Measurements from ENCODE around the gene SLC8A2. TPM values are rescaled to one million over a fixed set of nuclear protein-coding genes. Genes with fewer than 3 reads are reported as not detected.

The SLC8A2 gene
- total and polyA plus RNA-seq, 2 of the 4 experiments (the other 2 are of a cell fraction) = 0.05 TPM; not detected in 1

DNA sequence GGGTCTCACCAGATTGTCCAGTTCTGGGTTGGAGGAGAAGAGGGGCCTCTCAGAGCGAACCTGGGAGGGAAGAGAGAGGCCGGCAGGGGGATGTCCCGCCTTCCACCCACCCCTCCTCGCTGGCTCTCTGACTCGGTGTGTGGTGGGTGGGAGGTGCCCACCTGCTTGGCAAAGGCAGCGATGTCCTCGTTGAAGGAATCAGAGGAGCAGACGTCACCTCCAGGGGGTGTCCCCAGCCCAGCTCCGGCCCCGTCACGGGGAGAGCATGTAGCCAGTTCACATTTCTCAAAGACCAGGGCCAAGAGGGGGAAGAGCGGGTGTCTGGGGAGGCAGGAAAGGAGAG, 55.1 kb downstream of the SLC8A2 start:
- H3K36me3 ChIP-seq (ENCODE audit: control insufficient read depth, insufficient read depth, low read length) = peaks cover 25% of the 10 kb centered on the region
- ATAC-seq (ENCODE audit: low read depth) = no peak
- dilution Hi-C loops (cut with HindIII; ENCODE audit: low sequenced_read_pairs, unreplicated experiment) = no loop called here

More for the DNA sequence above, 55.1 kb downstream of the SLC8A2 start:
- H4K8ac ChIP-seq (ENCODE audit: low read depth in 2 of 2, low read length in 2 of 2) = no peak overlapping the region
- no peak overlapping the region for H3K23ac ChIP-seq (ENCODE audit: low read depth, low read length)
- no peak overlapping the region for H3K18ac ChIP-seq (ENCODE audit: low read depth, low read length)
- in situ Hi-C loops (cut with MboI; ENCODE audit: low sequenced_read_pairs) = no loop called here
- H2BK120ac ChIP-seq (ENCODE audit: low read depth, low read length) = no peak overlapping the region
- H3K14ac ChIP-seq (replicated peaks; ENCODE audit: low read depth, low read length) = no peak overlapping the region
- WGBS, 2 experiments (ENCODE audit: extremely low coverage in 2 of 2, insufficient read length in 1 of 2) = 90% methylated on average over 6 of the region's 12 CpGs; no CpG with 5 or more reads in 1 of the 2 experiments
- no peak overlapping the region for H2BK20ac ChIP-seq (ENCODE audit: low read depth, low read length)
- no peak overlapping the region for H3K56ac ChIP-seq (ENCODE audit: extremely low read depth, insufficient read depth, low read length)
- no peak overlapping the region for H3K4me2 ChIP-seq (ENCODE audit: low read depth, low read length)
- CTCF ChIA-PET = no interaction called here
- BruUV-seq (replicated peaks) = no TSS peak
- no peak overlapping the region for H2AK9ac ChIP-seq (replicated peaks; ENCODE audit: low read depth, low read length, poor library complexity)
- peaks cover 8 to 28% of the 10 kb centered on the region in 2 experiments; a peak in 3 of 4 replicates for H3K79me1 ChIP-seq (ENCODE audit: low read depth in 1 of 2, low read length in 2 of 2)
- no peak overlapping the region for H4K91ac ChIP-seq (ENCODE audit: insufficient read depth, low read depth, low read length)
- DNase-seq = no peak
- no peak overlapping the region for H2AK5ac ChIP-seq (ENCODE audit: low read depth, low read length)
- H3K27ac ChIP-seq (ENCODE audit: insufficient read depth, low read length) = no peak overlapping the region
- H2BK5ac ChIP-seq (ENCODE audit: low read depth, low read length, poor library complexity, severe bottlenecking) = no peak overlapping the region
- peaks cover 22% of the 10 kb centered on the region for H3K27me3 ChIP-seq (ENCODE audit: control insufficient read depth, insufficient read depth, low read length)
- intact Hi-C loops (cut with micrococcal nuclease) = no loop called here
- no peak overlapping the region for H4K5ac ChIP-seq (ENCODE audit: low read depth, low read length)
- peaks cover 13% of the 10 kb centered on the region for H3K9me1 ChIP-seq (ENCODE audit: insufficient read depth, low read length)
- H3K4ac ChIP-seq (ENCODE audit: low read depth, low read length) = no peak overlapping the region
- peaks cover 9% of the 10 kb centered on the region for H3K4me1 ChIP-seq (ENCODE audit: control insufficient read depth, insufficient read depth, low read length)
- no peaks in the 10 kb centered on the region for H3K9me3 ChIP-seq (ENCODE audit: control insufficient read depth, insufficient read depth, low read length)
- no peak overlapping the region for H2BK15ac ChIP-seq (ENCODE audit: low read depth, low read length)
- H3K9ac ChIP-seq (ENCODE audit: low read depth, low read length) = no peak overlapping the region
- H3K4me3 ChIP-seq (ENCODE audit: insufficient read depth, low read depth, low read length) = no peak overlapping the region
- no peak for TF ChIP-seq CEBPB (IDR thresholded peaks at IDR 0.05; ENCODE audit: low read depth, low read length)
- TF ChIP-seq MXI1 (IDR thresholded peaks at IDR 0.05; ENCODE audit: borderline replicate concordance, low read depth, low read length) = no peak
- no peak for TF ChIP-seq POLR2A (IDR thresholded peaks at IDR 0.05; ENCODE audit: low read depth, low read length)
- no peak for TF ChIP-seq SMC3 (IDR thresholded peaks at IDR 0.05; ENCODE audit: low read depth, low read length)
- no peak for TF ChIP-seq MAFK (IDR thresholded peaks at IDR 0.05; ENCODE audit: low read depth, low read length)
- TF ChIP-seq MAZ (IDR thresholded peaks at IDR 0.05; ENCODE audit: borderline replicate concordance, low read depth, low read length) = no peak
- no peak for TF ChIP-seq RAD21 (IDR thresholded peaks at IDR 0.05; ENCODE audit: low read length)
- no peak for TF ChIP-seq CHD1 (IDR thresholded peaks at IDR 0.05; ENCODE audit: low read depth, low read length)
- TF ChIP-seq RCOR1 (IDR thresholded peaks at IDR 0.05; ENCODE audit: insufficient replicate concordance, low read length) = no peak
- TF ChIP-seq, protein P1, sequence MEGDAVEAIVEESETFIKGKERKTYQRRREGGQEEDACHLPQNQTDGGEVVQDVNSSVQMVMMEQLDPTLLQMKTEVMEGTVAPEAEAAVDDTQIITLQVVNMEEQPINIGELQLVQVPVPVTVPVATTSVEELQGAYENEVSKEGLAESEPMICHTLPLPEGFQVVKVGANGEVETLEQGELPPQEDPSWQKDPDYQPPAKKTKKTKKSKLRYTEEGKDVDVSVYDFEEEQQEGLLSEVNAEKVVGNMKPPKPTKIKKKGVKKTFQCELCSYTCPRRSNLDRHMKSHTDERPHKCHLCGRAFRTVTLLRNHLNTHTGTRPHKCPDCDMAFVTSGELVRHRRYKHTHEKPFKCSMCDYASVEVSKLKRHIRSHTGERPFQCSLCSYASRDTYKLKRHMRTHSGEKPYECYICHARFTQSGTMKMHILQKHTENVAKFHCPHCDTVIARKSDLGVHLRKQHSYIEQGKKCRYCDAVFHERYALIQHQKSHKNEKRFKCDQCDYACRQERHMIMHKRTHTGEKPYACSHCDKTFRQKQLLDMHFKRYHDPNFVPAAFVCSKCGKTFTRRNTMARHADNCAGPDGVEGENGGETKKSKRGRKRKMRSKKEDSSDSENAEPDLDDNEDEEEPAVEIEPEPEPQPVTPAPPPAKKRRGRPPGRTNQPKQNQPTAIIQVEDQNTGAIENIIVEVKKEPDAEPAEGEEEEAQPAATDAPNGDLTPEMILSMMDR (conservative IDR thresholded peaks at IDR 0.05; ENCODE audit: low read depth, low read length) = no peak
- no peak for TF ChIP-seq FOS (IDR thresholded peaks at IDR 0.05; ENCODE audit: low read depth, low read length)
- no peak for TF ChIP-seq NFE2L2 (IDR thresholded peaks at IDR 0.05; ENCODE audit: low read depth, low read length)
- peaks cover 29% of the 10 kb centered on the region for H4K20me1 ChIP-seq (ENCODE audit: insufficient read depth, low read length)
- no peak overlapping the region for H2AFZ ChIP-seq (replicated peaks; ENCODE audit: low read length, poor library complexity)
- POLR2A ChIA-PET (ENCODE audit: unreplicated experiment) = no interaction called here

All from IMR-90 (cell line).